ENCODE results near the gene CNR2.

- TF ChIP-seq REST (IDR thresholded peaks at IDR 0.05; ENCODE audit: unreplicated experiment), result no peak
- no peak for TF ChIP-seq JUNB (IDR thresholded peaks at IDR 0.05; ENCODE audit: unreplicated experiment)
- TF ChIP-seq CTCF (conservative IDR thresholded peaks at IDR 0.05; ENCODE audit: low read depth in 2 of 2), result no peak
These were observed 64.2 kb downstream of the CNR2 start for GRCh38 chr1:23848673-23849616.

Measured in GM23338 (cell line).